KG1 (cell line): Measurements from ENCODE around the gene GRK3.
"Not testable (repeated sequence)": the region's sequence is repeated elsewhere in the genome, so short reads cannot be mapped to it uniquely, and the experiment has no call there.

Experiments used
- DNase-seq: peaks from one replicate; lab custom pipeline; 2025; lab: John Stamatoyannopoulos, UW

Gene GRK3

GRCh38 chr22:25698978-25699377 is 134.5 kb downstream of the GRK3 start:
- no peak for DNase-seq

GRCh38 chr22:25701056-25701780 is 136.7 kb downstream of the GRK3 start:
- DNase-seq, result no peak

- DNase-seq, result no peak
Measured at GRCh38 chr22:25702040-25702439, 137.6 kb downstream of the GRK3 start.

- DNase-seq, result no peak
Measured at GRCh38 chr22:25702571-25703167, 138.2 kb downstream of the GRK3 start.

GRCh38 chr22:25704701-25705100 is 140.2 kb downstream of the GRK3 start:
- no peak for DNase-seq

- DNase-seq, result no peak
Measured at GRCh38 chr22:25706197-25706596, 141.7 kb downstream of the GRK3 start.

- not testable (repeated sequence) for DNase-seq
Measured at GRCh38 chr22:25708430-25708829, 144.0 kb downstream of the GRK3 start.

- no peak for DNase-seq
Measured at GRCh38 chr22:25709758-25710157, 145.3 kb downstream of the GRK3 start.

GRCh38 chr22:25710501-25710900 is 146.0 kb downstream of the GRK3 start:
- no peak for DNase-seq

GRCh38 chr22:25711491-25711890 is 147.0 kb downstream of the GRK3 start:
- DNase-seq, result no peak

GRCh38 chr22:25712661-25713400 is 148.4 kb downstream of the GRK3 start:
- DNase-seq, result no peak

- DNase-seq, result no peak
Measured at GRCh38 chr22:25714070-25714469, 149.6 kb downstream of the GRK3 start.

GRCh38 chr22:25714739-25715138 is 150.3 kb downstream of the GRK3 start:
- DNase-seq, result no peak

GRCh38 chr22:25716637-25717036 is 152.2 kb downstream of the GRK3 start:
- DNase-seq, result no peak

- DNase-seq, result no peak
Measured at GRCh38 chr22:25718135-25718840, 153.8 kb downstream of the GRK3 start.

GRCh38 chr22:25722223-25722622 is 157.7 kb downstream of the GRK3 start:
- no peak for DNase-seq

- no peak for DNase-seq
Measured at GRCh38 chr22:25722626-25723025, 158.2 kb downstream of the GRK3 start.

- DNase-seq, result no peak
Measured at GRCh38 chr22:25726241-25726640, 161.8 kb downstream of the GRK3 start.

GRCh38 chr22:25728071-25728470 is 163.6 kb downstream of the GRK3 start:
- DNase-seq, result no peak

GRCh38 chr22:25729016-25729995 is 164.8 kb downstream of the GRK3 start:
- DNase-seq, result no peak

- DNase-seq, result no peak
Measured at GRCh38 chr22:25735650-25736049, 171.2 kb downstream of the GRK3 start.
